Stimulated activated CD4-positive, alpha-beta T cell treated with anti-CD3 and anti-CD28 coated beads, Interleukin-15, amount 100 ng/mL, for 1 hour (primary cell): Measurements from ENCODE around the gene ALKBH5.
A peak's percentile ranks its signal among the peaks of the same experiment; 100 is the strongest.

Source experiments
- DNase-seq, 2 donors: peaks; one replicate each; pipeline ENCODE4 v3.0.0-alpha.2; 2020; ENCODE audit warnings: low read depth in 1 of 2, low spot score in 1 of 2

ALKBH5 gene

GRCh38 chr17:18183334-18184142 lies at the start of gene ALKBH5:
ALKBH5 (plus strand) TSS chr17:18183828; CDS start chr17:18184244, 416 bp downstream.
- peak; percentile 95 to 96 for DNase-seq

- no peak for DNase-seq
Measured at GRCh38 chr17:18136357-18136756, 47.3 kb upstream of the ALKBH5 start.

- DNase-seq, result no peak
Measured at GRCh38 chr17:18138065-18138749, 45.4 kb upstream of the ALKBH5 start.

- no peak for DNase-seq
Measured at GRCh38 chr17:18139092-18139491, 44.5 kb upstream of the ALKBH5 start.

GRCh38 chr17:18139498-18139897 lies 44.1 kb upstream of the ALKBH5 start:
- no peak for DNase-seq

- DNase-seq, result no peak
Measured at GRCh38 chr17:18139949-18140348, 43.7 kb upstream of the ALKBH5 start.

- DNase-seq, result no peak
Measured at GRCh38 chr17:18140648-18141047, 43.0 kb upstream of the ALKBH5 start.

- no peak for DNase-seq
Measured at GRCh38 chr17:18141210-18141803, 42.3 kb upstream of the ALKBH5 start.

- no peak for DNase-seq
Measured at GRCh38 chr17:18142417-18142816, 41.2 kb upstream of the ALKBH5 start.

- DNase-seq, result no peak
Measured at GRCh38 chr17:18143044-18143936, 40.3 kb upstream of the ALKBH5 start.

- no peak for DNase-seq
Measured at GRCh38 chr17:18144261-18144660, 39.4 kb upstream of the ALKBH5 start.

GRCh38 chr17:18144855-18145254 lies 38.8 kb upstream of the ALKBH5 start:
- no peak for DNase-seq

GRCh38 chr17:18145811-18146210 lies 37.8 kb upstream of the ALKBH5 start:
- DNase-seq, result no peak

GRCh38 chr17:18146259-18146658 lies 37.4 kb upstream of the ALKBH5 start:
- no peak for DNase-seq

- DNase-seq, result no peak
Measured at GRCh38 chr17:18146980-18147379, 36.6 kb upstream of the ALKBH5 start.

- DNase-seq, result no peak
Measured at GRCh38 chr17:18148586-18148985, 35.0 kb upstream of the ALKBH5 start.

- DNase-seq, result no peak
Measured at GRCh38 chr17:18151290-18151689, 32.3 kb upstream of the ALKBH5 start.

- no peak for DNase-seq
Measured at GRCh38 chr17:18155179-18155578, 28.4 kb upstream of the ALKBH5 start.

GRCh38 chr17:18156171-18156975 lies 27.3 kb upstream of the ALKBH5 start:
- no peak for DNase-seq

- DNase-seq, result no peak
Measured at GRCh38 chr17:18156976-18157280, 26.7 kb upstream of the ALKBH5 start.
